HEK293 (cell line): Measurements from ENCODE around the gene OR6A2.

Source experiments
- CTCF ChIA-PET: fragments of 350-600 bp; formaldehyde crosslinking; extraction: SDS; loops from one replicate; lab custom pipeline; 2021; ENCODE audit warnings: antibody characterized with exemption; lab: Yijun Ruan, JAX
- POLR2A ChIA-PET: fragments of 300-600 bp; formaldehyde crosslinking; extraction: SDS; loops from one replicate; lab custom pipeline; 2020; ENCODE audit warnings: antibody characterized with exemption, inconsistent platforms; lab: Yijun Ruan, JAX
- H3K27ac ChIP-seq: fragments of 200-500 bp; sonication (Bioruptor generic); 2 replicates; pipeline ENCODE4 v1.5.1; 2014; ENCODE audit warnings: low read depth, low read length, control low read depth, inconsistent platforms; ENCODE audit errors: extremely low read depth
- H3K36me3 ChIP-seq, 2 experiments: fragments of 200-500 bp in 1 of 2; sonication (Bioruptor generic) in 1 of 2; 1 replicate in 1 of 2; 2 replicates in 1 of 2; pipeline ENCODE4 v1.5.1; 2014 to 2017; ENCODE audit warnings: inconsistent platforms in 2 of 2, low read length in 2 of 2; ENCODE audit not compliant: control insufficient read depth in 2 of 2, insufficient read depth in 1 of 2
- H3K4me1 ChIP-seq: fragments of 200-500 bp; sonication (Bioruptor generic); 2 replicates; pipeline ENCODE4 v1.5.1; 2014; ENCODE audit warnings: mild to moderate bottlenecking, low read length, inconsistent platforms; ENCODE audit not compliant: control insufficient read depth, insufficient read depth
- H3K4me3 ChIP-seq: 2 replicates; pipeline ENCODE4 v1.5.1; 2011; ENCODE audit warnings: low read depth, mild to moderate bottlenecking, control low read depth, low read length, moderate library complexity
- H3K9me3 ChIP-seq: fragments of 200-500 bp; sonication (Bioruptor generic); 2 replicates; pipeline ENCODE4 v1.5.1; 2014; ENCODE audit warnings: low read depth, low read length, inconsistent platforms; ENCODE audit not compliant: control insufficient read depth, insufficient read depth
- WT1 ChIP-seq: fragments of 450-650 bp; formaldehyde crosslinking; IDR thresholded peaks from 2 replicates; pipeline ENCODE4 v1.5.1; 2016; ENCODE audit warnings: missing biosample characterization, missing genetic modification characterization
- YY2 ChIP-seq: fragments of 450-650 bp; formaldehyde crosslinking; IDR thresholded peaks from 2 replicates; pipeline ENCODE4 v1.5.1; 2016; ENCODE audit warnings: missing biosample characterization, missing genetic modification characterization
- ZNF10 ChIP-seq: fragments of 450-650 bp; formaldehyde crosslinking; IDR thresholded peaks from 2 replicates; pipeline ENCODE4 v1.5.1; 2017; ENCODE audit warnings: missing biosample characterization, missing genetic modification characterization
- ZNF132 ChIP-seq: fragments of 450-650 bp; formaldehyde crosslinking; IDR thresholded peaks from 2 replicates; pipeline ENCODE4 v1.5.1; 2017; ENCODE audit warnings: missing biosample characterization, missing genetic modification characterization, borderline replicate concordance
- ZNF133 ChIP-seq: fragments of 450-650 bp; formaldehyde crosslinking; IDR thresholded peaks from 2 replicates; pipeline ENCODE4 v1.5.1; 2016; ENCODE audit warnings: missing biosample characterization, missing genetic modification characterization
- ZNF148 ChIP-seq: fragments of 450-650 bp; formaldehyde crosslinking; IDR thresholded peaks from 2 replicates; pipeline ENCODE4 v1.5.0; 2017; ENCODE audit warnings: missing biosample characterization, missing genetic modification characterization, borderline replicate concordance
- ZNF175 ChIP-seq: fragments of 450-650 bp; formaldehyde crosslinking; IDR thresholded peaks from 2 replicates; pipeline ENCODE4 v1.5.1; 2016; ENCODE audit warnings: missing biosample characterization, missing genetic modification characterization
- ZNF221 ChIP-seq: fragments of 450-650 bp; formaldehyde crosslinking; IDR thresholded peaks from 2 replicates; pipeline ENCODE4 v1.5.1; 2017; ENCODE audit warnings: missing biosample characterization, missing genetic modification characterization, borderline replicate concordance
- ZNF394 ChIP-seq: fragments of 450-650 bp; formaldehyde crosslinking; IDR thresholded peaks from 2 replicates; pipeline ENCODE4 v1.5.1; 2016; ENCODE audit warnings: missing biosample characterization, missing genetic modification characterization, mild to moderate bottlenecking, moderate library complexity, borderline replicate concordance
- ZNF404 ChIP-seq: fragments of 450-650 bp; formaldehyde crosslinking; IDR thresholded peaks from 2 replicates; pipeline ENCODE4 v1.5.1; 2017; ENCODE audit warnings: missing biosample characterization, missing genetic modification characterization
- ZNF518A ChIP-seq: fragments of 450-650 bp; formaldehyde crosslinking; conservative IDR thresholded peaks from 2 replicates; pipeline ENCODE4 v1.5.1; 2016; ENCODE audit warnings: low read depth, missing biosample characterization, missing genetic modification characterization
- ZNF558 ChIP-seq: fragments of 450-650 bp; formaldehyde crosslinking; IDR thresholded peaks from 2 replicates; pipeline ENCODE4 v1.5.1; 2016; ENCODE audit warnings: missing biosample characterization, missing genetic modification characterization
- ZNF560 ChIP-seq: fragments of 450-650 bp; formaldehyde crosslinking; IDR thresholded peaks from 2 replicates; pipeline ENCODE4 v1.5.1; 2017; ENCODE audit warnings: missing biosample characterization, missing genetic modification characterization, borderline replicate concordance
- ZNF571 ChIP-seq: fragments of 450-650 bp; formaldehyde crosslinking; IDR thresholded peaks from 2 replicates; pipeline ENCODE4 v1.5.0; 2017; ENCODE audit warnings: missing biosample characterization, missing genetic modification characterization
- ZNF596 ChIP-seq: fragments of 450-650 bp; IDR thresholded peaks from 2 replicates; pipeline ENCODE4 v1.5.0; 2018; ENCODE audit warnings: missing biosample characterization, mild to moderate bottlenecking, missing genetic modification characterization, moderate library complexity
- ZNF704 ChIP-seq: fragments of 450-650 bp; formaldehyde crosslinking; IDR thresholded peaks from 2 replicates; pipeline ENCODE4 v1.5.1; 2016; ENCODE audit warnings: missing biosample characterization, missing genetic modification characterization
- ZSCAN4 ChIP-seq: fragments of 450-650 bp; formaldehyde crosslinking; IDR thresholded peaks from 2 replicates; pipeline ENCODE4 v1.5.1; 2017; ENCODE audit warnings: missing biosample characterization, missing genetic modification characterization

OR6A2 gene

GRCh38 chr11:6746086-6746618 is 53.3 kb downstream of the OR6A2 start:
- TF ChIP-seq ZNF571 (no peak), ZNF558 (tag by site-specific recombination) (no peak), ZNF221 (tag by site-specific recombination) (no peak), YY2 (tag by site-specific recombination) (no peak), ZNF404 (tag by site-specific recombination) (no peak), ZNF132 (tag by site-specific recombination) (no peak), ZNF704 (tag by site-specific recombination) (no peak), ZNF596 (tag by site-specific recombination) (no peak), WT1 (tag by site-specific recombination) (no peak), ZSCAN4 (tag by site-specific recombination) (no peak), ZNF394 (no peak), ZNF560 (tag by site-specific recombination) (no peak), ZNF10 (tag by site-specific recombination) (no peak), ZNF148 (tag by site-specific recombination) (no peak), ZNF133 (tag by site-specific recombination) (no peak), ZNF175 (tag by site-specific recombination) (no peak), ZNF518A (tag by site-specific recombination) (no peak)
- POLR2A ChIA-PET: no interaction called here
- Histone ChIP-seq H3K4me3 (no peak overlapping the region), H3K36me3 (no peaks in the 10 kb centered on the region), H3K27ac (no peak overlapping the region), H3K9me3 (no peaks in the 10 kb centered on the region), H3K4me1 (no peaks in the 10 kb centered on the region)
- CTCF ChIA-PET: interaction anchor here (1.3 to 4.9 kb wide), 4 partner anchors 8 to 19 kb away, joined by 3 to 58 read pairs (median 4); no protein-coding TSS in a partner anchor
